HepG2 (cell line): ENCODE data around the gene SNRNP27. TPM values are rescaled to one million over a fixed set of nuclear protein-coding genes. Genes with fewer than 3 reads are reported as not detected.

Experiments
- ATAC-seq: fragments of 200-7000 bp; cut with Tn5 transposase; 3 replicates; pipeline ENCODE4 v1.9.1; 2020; ENCODE audit warnings: mild to moderate bottlenecking, moderate library complexity
- BruUV-seq: library from RNA; stranded (reverse); fragments of 400-500 nt; replicated peaks from 2 replicates; lab custom pipeline; 2021; lab: Mats Ljungman, UMichigan
- CTCF ChIA-PET: fragments of 300-600 bp; formaldehyde crosslinking; extraction: SDS; loops from one replicate; lab custom pipeline; 2021; ENCODE audit warnings: low total read pairs, inconsistent platforms, low intra/inter-chr PET ratio; lab: Yijun Ruan, JAX
- POLR2A ChIA-PET: fragments of 350-600 bp; sonication (Branson Sonifier 250); formaldehyde crosslinking; loops from one replicate; lab custom pipeline; 2020; ENCODE audit warnings: antibody characterized with exemption, inconsistent platforms; lab: Yijun Ruan, JAX
- DNase-seq: peaks from one replicate; pipeline ENCODE4 v3.0.0-alpha.2; 2015; ENCODE audit warnings: low spot score
- FAIRE-seq: peaks from 3 replicates; lab custom pipeline; 2011; peaks lifted over from hg19 to GRCh38; lab: Jason Lieb, UNC
- H2AFZ ChIP-seq: one replicate; pipeline ENCODE4 v1.6.1; 2011; ENCODE audit warnings: low read length, inconsistent platforms
- H3K27ac ChIP-seq: fragments of 300-600 bp; 3 replicates; pipeline ENCODE4 v1.8.0; 2011; ENCODE audit warnings: mixed run types, mild to moderate bottlenecking, mixed read lengths, low read length, inconsistent platforms; ENCODE audit not compliant: insufficient read depth; ENCODE audit errors: extremely low read length
- H3K27me3 ChIP-seq, 2 experiments: fragments of 200-600 bp in 1 of 2; 2 replicates in 1 of 2; 3 replicates in 1 of 2; pipeline versions ENCODE4 v1.6.0 to v1.8.0; 2011; ENCODE audit warnings: low read length in 2 of 2, mild to moderate bottlenecking in 2 of 2, moderate library complexity in 2 of 2, inconsistent platforms in 1 of 2; ENCODE audit not compliant: insufficient read depth in 2 of 2, control insufficient read depth in 1 of 2
- H3K36me3 ChIP-seq, 2 experiments: fragments of 200-600 bp in 1 of 2; replicated peaks in 1 of 2; 2 replicates in 1 of 2; 3 replicates in 1 of 2; pipeline versions ENCODE4 v1.5.1 to v1.8.0; 2011; ENCODE audit warnings: low read length in 2 of 2, inconsistent platforms in 1 of 2; ENCODE audit not compliant: insufficient read depth in 2 of 2, control insufficient read depth in 1 of 2
- H3K4me1 ChIP-seq: 2 replicates; pipeline ENCODE4 v1.5.1; 2012; ENCODE audit warnings: low read length, inconsistent platforms; ENCODE audit not compliant: insufficient read depth
- H3K4me2 ChIP-seq: 2 replicates; pipeline ENCODE4 v1.6.0; 2011; ENCODE audit warnings: low read depth, low read length, inconsistent platforms
- H3K4me3 ChIP-seq, 3 experiments: fragments of 200-600 bp in 1 of 3; sonication (generic), shearing (Covaris generic) in 1 of 3; replicated peaks in 1 of 3; 2 replicates each; pipeline ENCODE4 v1.5.1; 2011 to 2016; ENCODE audit warnings: low read length in 3 of 3, inconsistent platforms in 2 of 3, low read depth in 2 of 3, mild to moderate bottlenecking in 2 of 3, control low read depth in 1 of 3, mixed read lengths in 1 of 3; ENCODE audit not compliant: insufficient read depth in 1 of 3
- H3K79me2 ChIP-seq: one replicate; pipeline ENCODE4 v1.6.1; 2011; ENCODE audit warnings: low read length, inconsistent platforms; ENCODE audit not compliant: insufficient read depth
- H3K9ac ChIP-seq: 2 replicates; pipeline ENCODE4 v1.6.0; 2011; ENCODE audit warnings: mild to moderate bottlenecking, low read depth, low read length, inconsistent platforms; ENCODE audit not compliant: insufficient read depth
- H3K9me3 ChIP-seq: 2 replicates; pipeline ENCODE4 v1.5.1; 2012; ENCODE audit warnings: mild to moderate bottlenecking, low read length
- H4K20me1 ChIP-seq: 2 replicates; pipeline ENCODE4 v1.6.0; 2011; ENCODE audit warnings: inconsistent platforms, mild to moderate bottlenecking, low read length, moderate library complexity; ENCODE audit not compliant: insufficient read depth
- ARNT ChIP-seq: fragments of 450-650 bp; IDR thresholded peaks from 2 replicates; pipeline ENCODE4 v1.6.1; 2017
- GLI4 ChIP-seq: sonication (generic); formaldehyde crosslinking; IDR thresholded peaks from 2 replicates; pipeline ENCODE4 v1.5.1; 2020; ENCODE audit warnings: missing genetic modification reagents, mild to moderate bottlenecking, moderate library complexity, borderline replicate concordance
- MXI1 ChIP-seq: IDR thresholded peaks from 3 replicates; pipeline ENCODE4 v1.6.1; 2012; ENCODE audit warnings: low read depth, low read length, inconsistent platforms, borderline replicate concordance
- NR2F6 ChIP-seq, 2 experiments: IDR thresholded peaks; 2 replicates each; pipeline ENCODE4 v1.6.1; 2016; ENCODE audit warnings: antibody characterized with exemption in 1 of 2, mild to moderate bottlenecking in 1 of 2
- PAF1 ChIP-seq: IDR thresholded peaks from 2 replicates; pipeline ENCODE4 v1.6.1; 2016; ENCODE audit warnings: missing genetic modification reagents, missing compliant biosample characterization
- PCBP2 ChIP-seq: fragments of 200-400 bp; formaldehyde crosslinking; optimal IDR thresholded peaks from 2 replicates; pipeline ENCODE3; 2018; ENCODE audit warnings: low read length, low read depth; ENCODE audit not compliant: poor library complexity, severe bottlenecking
- STAG1 ChIP-seq: sonication (generic); formaldehyde crosslinking; IDR thresholded peaks from 2 replicates; pipeline ENCODE4 v1.4.0; 2020; ENCODE audit warnings: missing genetic modification reagents
- TBX2 ChIP-seq: sonication (generic); formaldehyde crosslinking; IDR thresholded peaks from 2 replicates; pipeline ENCODE4 v1.5.0; 2020; ENCODE audit warnings: missing genetic modification reagents, mild to moderate bottlenecking, borderline replicate concordance
- ZFY ChIP-seq: sonication (generic); formaldehyde crosslinking; IDR thresholded peaks from 2 replicates; pipeline ENCODE4 v1.4.0; 2020; ENCODE audit warnings: missing genetic modification reagents
- ZNF160 ChIP-seq: sonication (generic); formaldehyde crosslinking; IDR thresholded peaks from 2 replicates; pipeline ENCODE4 v1.8.0; 2022; ENCODE audit warnings: mild to moderate bottlenecking, inconsistent platforms, missing genetic modification reagents
- ZNF615 ChIP-seq: sonication (generic); formaldehyde crosslinking; IDR thresholded peaks from 2 replicates; pipeline ENCODE4 v1.5.0; 2020; ENCODE audit warnings: mild to moderate bottlenecking, missing genetic modification reagents, borderline replicate concordance
- ZNF672 ChIP-seq: sonication (generic); formaldehyde crosslinking; IDR thresholded peaks from 2 replicates; pipeline ENCODE4 v1.8.1; 2022; ENCODE audit warnings: missing genetic modification reagents
- ZNF746 ChIP-seq: sonication (generic); formaldehyde crosslinking; IDR thresholded peaks from 2 replicates; pipeline ENCODE4 v1.8.0; 2022; ENCODE audit warnings: mild to moderate bottlenecking, missing genetic modification reagents
- ZZZ3 ChIP-seq: sonication (generic); formaldehyde crosslinking; IDR thresholded peaks from 2 replicates; pipeline ENCODE4 v1.4.0; 2020; ENCODE audit warnings: missing genetic modification reagents, mild to moderate bottlenecking, borderline replicate concordance
- WGBS: methylation state at CpG from one replicate; pipeline ENCODE4 v1.1.6; 2017; ENCODE audit warnings: low lambda C conversion rate; 5-methylcytosine and 5-hydroxymethylcytosine counted together
- in situ Hi-C: cut with HindIII; loops from 2 replicates; pipeline ENCODE4 v1.10.0; 2017; ENCODE audit warnings: low pct_unique_long_range_greater_than_20kb; ENCODE audit not compliant: extremely low pct_ligation_motif_present
- intact Hi-C: fragments of 100-400 bp; cut with micrococcal nuclease; formaldehyde crosslinking; loops from one replicate; pipeline ENCODE4 v1.10.0; 2022; ENCODE audit not compliant: unreplicated experiment
- polyA plus RNA-seq, 8 experiments: library from polyadenylated mRNA; depleted of rRNA in 3 of 8; stranded (reverse) in 7 of 8; unstranded in 1 of 8; fragments of >200 nt; fragmentation: Illumina TruSeq in 4 of 8; extraction: Trizol in 4 of 8; gene quantifications; 2 replicates each; pipeline versions ENCODE4 v1.2.1 to v1.2.3, GENCODE V29; 2011 to 2016; ENCODE audit warnings: low read depth in 4 of 8, missing spikeins in 1 of 8, mixed read lengths in 1 of 8; ENCODE audit not compliant: insufficient read depth in 1 of 8
- total RNA-seq, 5 experiments: library from RNA; depleted of rRNA; stranded (reverse); fragments of >200 nt; fragmentation: Illumina TruSeq; extraction: Trizol; gene quantifications; 2 replicates each; pipeline ENCODE4 v1.2.3, GENCODE V29; 2016; ENCODE audit warnings: low read depth in 1 of 5
- TF ChIP-seq, protein P1 (sequence below): IDR thresholded peaks from 2 replicates; pipeline ENCODE4 v1.6.1; 2016; ENCODE audit warnings: low read depth, control low read depth
- TF ChIP-seq, protein P2 (sequence below): sonication (generic); formaldehyde crosslinking; IDR thresholded peaks from 2 replicates; pipeline ENCODE4 v1.4.0; 2020; ENCODE audit warnings: missing genetic modification reagents, borderline replicate concordance
- TF ChIP-seq, protein P3 (sequence below): sonication (generic); formaldehyde crosslinking; IDR thresholded peaks from 2 replicates; pipeline ENCODE4 v1.4.0; 2020; ENCODE audit warnings: missing genetic modification reagents

The SNRNP27 gene
- total and polyA plus RNA-seq, 2 of the 13 experiments (the other 11 are each of a cell fraction or from before 2014, with no cell fraction given), result 49.8 to 54.6 TPM

DNA sequence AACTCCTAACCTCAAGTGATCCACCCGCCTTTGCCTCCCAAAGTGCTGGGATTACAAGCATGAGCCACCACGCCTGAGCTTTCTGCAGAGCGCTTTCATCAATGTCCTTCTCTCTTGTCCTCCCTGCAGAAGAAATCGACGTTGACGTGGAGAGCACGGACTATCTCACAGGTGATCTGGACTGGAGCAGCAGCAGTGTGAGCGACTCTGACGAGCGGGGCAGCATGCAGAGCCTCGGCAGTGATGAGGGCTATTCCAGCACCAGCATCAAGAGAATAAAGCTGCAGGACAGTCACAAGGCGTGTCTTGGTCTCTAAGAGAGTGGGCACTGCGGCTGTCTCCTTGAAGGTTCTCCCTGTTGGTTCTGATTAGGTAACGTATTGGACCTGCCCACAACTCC lies 44.2 kb downstream of the SNRNP27 start:
- intact Hi-C loops (no loop called here), in situ Hi-C loops (no loop called here)
- ATAC-seq, result no peak
- Histone ChIP-seq H3K4me2 (no peak overlapping the region), H3K4me3 (no peak overlapping the region), H3K79me2 (no peaks in the 10 kb centered on the region), H4K20me1 (no peaks in the 10 kb centered on the region), H2AFZ (no peak overlapping the region), H3K27me3 (no peaks in the 10 kb centered on the region), H3K4me1 (peaks cover 37% of the 10 kb centered on the region)
- no TSS peak for BruUV-seq
- FAIRE-seq, result no peak
- POLR2A ChIA-PET, result interaction anchor here (0.6 to 7.5 kb wide), 2 partner anchors 23 to 170 kb away, joined by 3 to 104 read pairs; partner anchors contain the start of gene MXD1
- no peak for DNase-seq
- TF ChIP-seq, protein P1, sequence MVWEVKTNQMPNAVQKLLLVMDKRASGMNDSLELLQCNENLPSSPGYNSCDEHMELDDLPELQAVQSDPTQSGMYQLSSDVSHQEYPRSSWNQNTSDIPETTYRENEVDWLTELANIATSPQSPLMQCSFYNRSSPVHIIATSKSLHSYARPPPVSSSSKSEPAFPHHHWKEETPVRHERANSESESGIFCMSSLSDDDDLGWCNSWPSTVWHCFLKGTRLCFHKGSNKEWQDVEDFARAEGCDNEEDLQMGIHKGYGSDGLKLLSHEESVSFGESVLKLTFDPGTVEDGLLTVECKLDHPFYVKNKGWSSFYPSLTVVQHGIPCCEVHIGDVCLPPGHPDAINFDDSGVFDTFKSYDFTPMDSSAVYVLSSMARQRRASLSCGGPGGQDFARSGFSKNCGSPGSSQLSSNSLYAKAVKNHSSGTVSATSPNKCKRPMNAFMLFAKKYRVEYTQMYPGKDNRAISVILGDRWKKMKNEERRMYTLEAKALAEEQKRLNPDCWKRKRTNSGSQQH, result no peak
- TF ChIP-seq ZFY (CRISPR knock-in tag) (no peak), ZNF672 (CRISPR knock-in tag) (no peak), STAG1 (CRISPR knock-in tag) (no peak), GLI4 (no peak), ZZZ3 (CRISPR knock-in tag) (no peak), ZNF746 (no peak), TBX2 (no peak), ZNF615 (CRISPR knock-in tag) (no peak), NR2F6 (IDR thresholded peaks at IDR 0.05) (no peak), NR2F6 (CRISPR knock-in tag; IDR thresholded peaks at IDR 0.05) (no peak), MXI1 (no peak), ARNT (no peak), PAF1 (CRISPR knock-in tag) (no peak), PCBP2 (no peak), ZNF160 (CRISPR knock-in tag) (no peak)
- TF ChIP-seq, protein P2, sequence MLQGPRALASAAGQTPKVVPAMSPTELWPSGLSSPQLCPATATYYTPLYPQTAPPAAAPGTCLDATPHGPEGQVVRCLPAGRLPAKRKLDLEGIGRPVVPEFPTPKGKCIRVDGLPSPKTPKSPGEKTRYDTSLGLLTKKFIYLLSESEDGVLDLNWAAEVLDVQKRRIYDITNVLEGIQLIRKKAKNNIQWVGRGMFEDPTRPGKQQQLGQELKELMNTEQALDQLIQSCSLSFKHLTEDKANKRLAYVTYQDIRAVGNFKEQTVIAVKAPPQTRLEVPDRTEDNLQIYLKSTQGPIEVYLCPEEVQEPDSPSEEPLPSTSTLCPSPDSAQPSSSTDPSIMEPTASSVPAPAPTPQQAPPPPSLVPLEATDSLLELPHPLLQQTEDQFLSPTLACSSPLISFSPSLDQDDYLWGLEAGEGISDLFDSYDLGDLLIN, result no peak
- TF ChIP-seq, protein P3, sequence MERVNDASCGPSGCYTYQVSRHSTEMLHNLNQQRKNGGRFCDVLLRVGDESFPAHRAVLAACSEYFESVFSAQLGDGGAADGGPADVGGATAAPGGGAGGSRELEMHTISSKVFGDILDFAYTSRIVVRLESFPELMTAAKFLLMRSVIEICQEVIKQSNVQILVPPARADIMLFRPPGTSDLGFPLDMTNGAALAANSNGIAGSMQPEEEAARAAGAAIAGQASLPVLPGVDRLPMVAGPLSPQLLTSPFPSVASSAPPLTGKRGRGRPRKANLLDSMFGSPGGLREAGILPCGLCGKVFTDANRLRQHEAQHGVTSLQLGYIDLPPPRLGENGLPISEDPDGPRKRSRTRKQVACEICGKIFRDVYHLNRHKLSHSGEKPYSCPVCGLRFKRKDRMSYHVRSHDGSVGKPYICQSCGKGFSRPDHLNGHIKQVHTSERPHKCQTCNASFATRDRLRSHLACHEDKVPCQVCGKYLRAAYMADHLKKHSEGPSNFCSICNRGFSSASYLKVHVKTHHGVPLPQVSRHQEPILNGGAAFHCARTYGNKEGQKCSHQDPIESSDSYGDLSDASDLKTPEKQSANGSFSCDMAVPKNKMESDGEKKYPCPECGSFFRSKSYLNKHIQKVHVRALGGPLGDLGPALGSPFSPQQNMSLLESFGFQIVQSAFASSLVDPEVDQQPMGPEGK (CRISPR knock-in tag), result no peak
- TF ChIP-seq, all 625 proteins: peak for 0
- Histone ChIP-seq H3K27ac (no peak overlapping the region), H3K36me3 (peaks cover 22 to 53% of the 10 kb centered on the region in 2 experiments), H3K9ac (no peak overlapping the region), H3K9me3 (no peaks in the 10 kb centered on the region)
- CTCF ChIA-PET, result no interaction called here
- WGBS, result 94% methylated on average over 13 of the region's 14 CpGs
